HepG2 (cell line): ENCODE measurements around the gene JAK1. TPM values are rescaled to one million over a fixed set of nuclear protein-coding genes. Genes with fewer than 3 reads are reported as not detected.
A peak's percentile ranks its signal among the peaks of the same experiment; 100 is the strongest.

ENCODE experiments used
- HDAC2 ChIP-seq: sonication (generic); formaldehyde crosslinking; IDR thresholded peaks from 2 replicates; pipeline ENCODE4 v1.4.0; 2020; ENCODE audit warnings: missing genetic modification reagents
- HNF4G ChIP-seq, 2 experiments: sonication (generic) in 1 of 2; formaldehyde crosslinking in 1 of 2; IDR thresholded peaks; 2 replicates each; pipeline versions ENCODE4 v1.4.0 to v1.6.1; 2011 to 2020; ENCODE audit warnings: borderline replicate concordance in 2 of 2, low read depth in 2 of 2, mild to moderate bottlenecking in 2 of 2, low read length in 1 of 2, missing genetic modification reagents in 1 of 2, moderate library complexity in 1 of 2
- MIER2 ChIP-seq: IDR thresholded peaks from 2 replicates; pipeline ENCODE4 v1.6.1; 2016; ENCODE audit warnings: missing biosample characterization, missing genetic modification reagents
- NCOA1 ChIP-seq: sonication (generic); formaldehyde crosslinking; IDR thresholded peaks from 2 replicates; pipeline ENCODE4 v1.9.0; 2021; ENCODE audit warnings: missing genetic modification reagents
- NFAT5 ChIP-seq: sonication (generic); formaldehyde crosslinking; IDR thresholded peaks from 2 replicates; pipeline ENCODE4 v1.4.0; 2020; ENCODE audit warnings: missing genetic modification reagents
- PHF8 ChIP-seq: sonication (generic); formaldehyde crosslinking; IDR thresholded peaks from 2 replicates; pipeline ENCODE4 v1.5.0; 2020; ENCODE audit warnings: missing genetic modification reagents
- RXRB ChIP-seq: IDR thresholded peaks from 2 replicates; pipeline ENCODE4 v1.6.1; 2016; ENCODE audit warnings: borderline replicate concordance, missing genetic modification reagents, missing compliant biosample characterization
- SATB2 ChIP-seq: sonication (generic); formaldehyde crosslinking; IDR thresholded peaks from 2 replicates; pipeline ENCODE4 v1.5.0; 2020; ENCODE audit warnings: missing genetic modification reagents
- SIX4 ChIP-seq: sonication (generic); formaldehyde crosslinking; IDR thresholded peaks from 2 replicates; pipeline ENCODE4 v1.4.0; 2020; ENCODE audit warnings: missing genetic modification reagents
- STAG1 ChIP-seq: sonication (generic); formaldehyde crosslinking; IDR thresholded peaks from 2 replicates; pipeline ENCODE4 v1.4.0; 2020; ENCODE audit warnings: missing genetic modification reagents
- ZFP36 ChIP-seq: fragments of 150-350 bp; IDR thresholded peaks from 2 replicates; pipeline ENCODE4 v1.6.1; 2018; ENCODE audit warnings: borderline replicate concordance, low read length, low read depth; ENCODE audit not compliant: partially characterized antibody
- ZNF569 ChIP-seq: sonication (generic); formaldehyde crosslinking; IDR thresholded peaks from 2 replicates; pipeline ENCODE4 v1.5.0; 2020; ENCODE audit warnings: mild to moderate bottlenecking, missing genetic modification reagents, moderate library complexity, borderline replicate concordance
- ZNF703 ChIP-seq: sonication (generic); formaldehyde crosslinking; IDR thresholded peaks from 2 replicates; pipeline ENCODE4 v1.5.1; 2020; ENCODE audit warnings: missing genetic modification reagents, mild to moderate bottlenecking, moderate library complexity, borderline replicate concordance
- ZNF709 ChIP-seq: sonication (generic); formaldehyde crosslinking; IDR thresholded peaks from 2 replicates; pipeline ENCODE4 v1.5.0; 2020; ENCODE audit warnings: mild to moderate bottlenecking, missing genetic modification reagents
- polyA plus RNA-seq, 8 experiments: library from polyadenylated mRNA; depleted of rRNA in 3 of 8; stranded (reverse) in 7 of 8; unstranded in 1 of 8; fragments of >200 nt; fragmentation: Illumina TruSeq in 4 of 8; extraction: Trizol in 4 of 8; gene quantifications; 2 replicates each; pipeline versions ENCODE4 v1.2.1 to v1.2.3, GENCODE V29; 2011 to 2016; ENCODE audit warnings: low read depth in 4 of 8, missing spikeins in 1 of 8, mixed read lengths in 1 of 8; ENCODE audit not compliant: insufficient read depth in 1 of 8
- total RNA-seq, 5 experiments: library from RNA; depleted of rRNA; stranded (reverse); fragments of >200 nt; fragmentation: Illumina TruSeq; extraction: Trizol; gene quantifications; 2 replicates each; pipeline ENCODE4 v1.2.3, GENCODE V29; 2016; ENCODE audit warnings: low read depth in 1 of 5
- TF ChIP-seq, protein P1 (sequence below): sonication (generic); formaldehyde crosslinking; IDR thresholded peaks from 2 replicates; pipeline ENCODE4 v1.8.0; 2022; ENCODE audit warnings: mild to moderate bottlenecking, missing genetic modification reagents, borderline replicate concordance
- TF ChIP-seq, protein P2 (sequence below): sonication (generic); formaldehyde crosslinking; IDR thresholded peaks from 2 replicates; pipeline ENCODE4 v1.5.1; 2020; ENCODE audit warnings: mild to moderate bottlenecking, missing genetic modification reagents, borderline replicate concordance

The JAK1 gene
- total and polyA plus RNA-seq, 2 of the 13 experiments (the other 11 are each of a cell fraction or from before 2014, with no cell fraction given): 23.9 to 42.4 TPM

GRCh38 chr1:64969305-64970046 is 3.1 kb upstream of the JAK1 start (continued):
- no peak for TF ChIP-seq SIX4
- TF ChIP-seq, protein P1, sequence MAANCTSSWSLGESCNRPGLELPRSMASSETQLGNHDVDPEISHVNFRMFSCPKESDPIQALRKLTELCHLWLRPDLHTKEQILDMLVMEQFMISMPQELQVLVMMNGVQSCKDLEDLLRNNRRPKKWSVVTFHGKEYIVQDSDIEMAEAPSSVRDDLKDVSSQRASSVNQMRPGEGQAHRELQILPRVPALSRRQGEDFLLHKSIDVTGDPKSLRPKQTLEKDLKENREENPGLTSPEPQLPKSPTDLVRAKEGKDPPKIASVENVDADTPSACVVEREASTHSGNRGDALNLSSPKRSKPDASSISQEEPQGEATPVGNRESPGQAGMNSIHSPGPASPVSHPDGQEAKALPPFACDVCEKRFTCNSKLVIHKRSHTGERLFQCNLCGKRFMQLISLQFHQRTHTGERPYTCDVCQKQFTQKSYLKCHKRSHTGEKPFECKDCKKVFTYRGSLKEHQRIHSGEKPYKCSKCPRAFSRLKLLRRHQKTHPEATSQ (CRISPR knock-in tag): no peak
- TF ChIP-seq PHF8 (CRISPR knock-in tag): no peak
- TF ChIP-seq SATB2 (CRISPR knock-in tag): no peak
- TF ChIP-seq ZNF709 (CRISPR knock-in tag): no peak
- TF ChIP-seq ZNF569: no peak
- peak; percentile 45; the same call in 1 of the 2 replicates for TF ChIP-seq HNF4G (IDR thresholded peaks at IDR 0.05; ENCODE audit: borderline replicate concordance, low read depth, low read length)
- TF ChIP-seq HNF4G (CRISPR knock-in tag; IDR thresholded peaks at IDR 0.05; ENCODE audit: borderline replicate concordance, low read depth): no peak
- TF ChIP-seq MIER2 (CRISPR knock-in tag): peak; percentile 49; the same call in 1 of the 2 replicates
- peak; percentile 42; the same call in 1 of the 2 replicates for TF ChIP-seq RXRB (CRISPR knock-in tag)
- peak; percentile 36; the same call in 1 of the 2 replicates for TF ChIP-seq STAG1 (CRISPR knock-in tag)
- no peak for TF ChIP-seq NCOA1 (CRISPR knock-in tag)
- peak; percentile 14; the same call in 1 of the 2 replicates for TF ChIP-seq HDAC2
- no peak for TF ChIP-seq ZFP36
- no peak for TF ChIP-seq NFAT5 (CRISPR knock-in tag)
- TF ChIP-seq ZNF703 (CRISPR knock-in tag): no peak
- TF ChIP-seq, protein P2, sequence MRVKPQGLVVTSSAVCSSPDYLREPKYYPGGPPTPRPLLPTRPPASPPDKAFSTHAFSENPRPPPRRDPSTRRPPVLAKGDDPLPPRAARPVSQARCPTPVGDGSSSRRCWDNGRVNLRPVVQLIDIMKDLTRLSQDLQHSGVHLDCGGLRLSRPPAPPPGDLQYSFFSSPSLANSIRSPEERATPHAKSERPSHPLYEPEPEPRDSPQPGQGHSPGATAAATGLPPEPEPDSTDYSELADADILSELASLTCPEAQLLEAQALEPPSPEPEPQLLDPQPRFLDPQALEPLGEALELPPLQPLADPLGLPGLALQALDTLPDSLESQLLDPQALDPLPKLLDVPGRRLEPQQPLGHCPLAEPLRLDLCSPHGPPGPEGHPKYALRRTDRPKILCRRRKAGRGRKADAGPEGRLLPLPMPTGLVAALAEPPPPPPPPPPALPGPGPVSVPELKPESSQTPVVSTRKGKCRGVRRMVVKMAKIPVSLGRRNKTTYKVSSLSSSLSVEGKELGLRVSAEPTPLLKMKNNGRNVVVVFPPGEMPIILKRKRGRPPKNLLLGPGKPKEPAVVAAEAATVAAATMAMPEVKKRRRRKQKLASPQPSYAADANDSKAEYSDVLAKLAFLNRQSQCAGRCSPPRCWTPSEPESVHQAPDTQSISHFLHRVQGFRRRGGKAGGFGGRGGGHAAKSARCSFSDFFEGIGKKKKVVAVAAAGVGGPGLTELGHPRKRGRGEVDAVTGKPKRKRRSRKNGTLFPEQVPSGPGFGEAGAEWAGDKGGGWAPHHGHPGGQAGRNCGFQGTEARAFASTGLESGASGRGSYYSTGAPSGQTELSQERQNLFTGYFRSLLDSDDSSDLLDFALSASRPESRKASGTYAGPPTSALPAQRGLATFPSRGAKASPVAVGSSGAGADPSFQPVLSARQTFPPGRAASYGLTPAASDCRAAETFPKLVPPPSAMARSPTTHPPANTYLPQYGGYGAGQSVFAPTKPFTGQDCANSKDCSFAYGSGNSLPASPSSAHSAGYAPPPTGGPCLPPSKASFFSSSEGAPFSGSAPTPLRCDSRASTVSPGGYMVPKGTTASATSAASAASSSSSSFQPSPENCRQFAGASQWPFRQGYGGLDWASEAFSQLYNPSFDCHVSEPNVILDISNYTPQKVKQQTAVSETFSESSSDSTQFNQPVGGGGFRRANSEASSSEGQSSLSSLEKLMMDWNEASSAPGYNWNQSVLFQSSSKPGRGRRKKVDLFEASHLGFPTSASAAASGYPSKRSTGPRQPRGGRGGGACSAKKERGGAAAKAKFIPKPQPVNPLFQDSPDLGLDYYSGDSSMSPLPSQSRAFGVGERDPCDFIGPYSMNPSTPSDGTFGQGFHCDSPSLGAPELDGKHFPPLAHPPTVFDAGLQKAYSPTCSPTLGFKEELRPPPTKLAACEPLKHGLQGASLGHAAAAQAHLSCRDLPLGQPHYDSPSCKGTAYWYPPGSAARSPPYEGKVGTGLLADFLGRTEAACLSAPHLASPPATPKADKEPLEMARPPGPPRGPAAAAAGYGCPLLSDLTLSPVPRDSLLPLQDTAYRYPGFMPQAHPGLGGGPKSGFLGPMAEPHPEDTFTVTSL (CRISPR knock-in tag): peak; percentile 67; the same call in 1 of the 2 replicates
